ENCODE measurements around the gene ATP6AP2.
"Not testable (repeated sequence)": the region's sequence is repeated elsewhere in the genome, so short reads cannot be mapped to it uniquely, and the experiment has no call there.

ATP6AP2 gene

GRCh38 chrX:40580537-40581335, at the start of gene ATP6AP2:
Gene ATP6AP2, plus strand, starts transcription at chrX:40580970. Its CDS starts 96 bp downstream, at chrX:40581066.
- DNase-seq: peak; percentile 86

GRCh38 chrX:40531056-40531826, 49.5 kb upstream of the ATP6AP2 start:
- no peak for DNase-seq

- DNase-seq: no peak
Observed at GRCh38 chrX:40537310-40537709, 43.5 kb upstream of the ATP6AP2 start.

GRCh38 chrX:40538406-40538805, 42.4 kb upstream of the ATP6AP2 start:
- no peak for DNase-seq

GRCh38 chrX:40539214-40540142, 41.3 kb upstream of the ATP6AP2 start:
- peak; percentile 61 for DNase-seq

GRCh38 chrX:40542208-40542607, 38.6 kb upstream of the ATP6AP2 start:
- DNase-seq: no peak

- DNase-seq: no peak
Observed at GRCh38 chrX:40542972-40543371, 37.8 kb upstream of the ATP6AP2 start.

DNA sequence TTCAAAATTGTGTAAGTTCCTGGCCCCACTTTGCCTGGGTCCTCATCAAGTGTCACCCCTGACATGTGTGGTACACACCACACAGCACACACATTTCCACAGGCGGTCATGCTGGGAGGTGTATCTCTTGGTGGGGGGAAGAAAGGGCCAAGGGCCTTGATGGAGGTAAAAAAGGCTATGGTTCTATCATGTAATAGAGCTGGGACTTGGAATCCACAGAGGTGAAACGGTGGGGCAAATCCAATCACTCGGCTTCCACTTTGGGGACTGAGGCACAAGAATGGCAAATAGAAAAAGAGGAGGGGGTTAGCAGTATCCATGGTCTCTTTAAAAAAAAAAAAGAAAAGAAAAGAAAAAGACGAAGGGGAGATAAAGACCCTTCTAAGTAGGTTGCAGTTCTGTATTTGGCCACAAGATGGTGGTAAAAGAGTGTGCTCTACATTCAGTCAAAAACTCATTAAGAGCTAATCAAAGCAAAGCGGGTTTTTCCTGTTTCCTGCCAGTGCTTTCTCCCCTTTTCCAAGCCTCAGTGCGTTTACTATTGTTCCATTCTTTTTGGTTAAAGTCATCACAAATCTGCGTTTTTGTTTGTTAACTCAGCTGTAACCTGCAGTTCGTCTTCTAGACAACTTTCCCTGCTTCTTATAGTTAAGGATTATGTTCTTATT, 37.0 kb upstream of the ATP6AP2 start:
- DNase-seq: no peak

GRCh38 chrX:40544343-40545266, 36.2 kb upstream of the ATP6AP2 start:
- DNase-seq: no peak

DNA sequence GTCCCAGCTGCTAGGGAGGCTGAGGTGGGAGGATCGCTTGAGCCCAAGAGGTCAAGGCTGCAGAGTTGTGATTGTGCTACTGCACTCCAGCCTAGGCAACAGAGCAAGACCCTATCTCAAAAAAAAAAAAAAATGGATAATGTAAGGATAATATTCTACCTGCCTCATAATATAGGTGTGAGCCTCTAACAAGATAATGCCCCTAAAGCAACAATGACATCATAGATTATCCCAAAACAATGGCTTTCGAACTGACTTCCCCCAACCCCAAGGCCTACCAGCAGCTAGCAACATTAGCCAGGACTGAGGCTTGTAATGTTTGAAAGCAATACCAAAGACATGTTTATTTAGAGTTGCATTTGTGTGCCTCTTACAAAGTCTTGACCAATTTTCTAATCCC, 33.9 kb upstream of the ATP6AP2 start:
- DNase-seq: no peak

GRCh38 chrX:40550066-40550465, 30.7 kb upstream of the ATP6AP2 start:
- no peak for DNase-seq

DNA sequence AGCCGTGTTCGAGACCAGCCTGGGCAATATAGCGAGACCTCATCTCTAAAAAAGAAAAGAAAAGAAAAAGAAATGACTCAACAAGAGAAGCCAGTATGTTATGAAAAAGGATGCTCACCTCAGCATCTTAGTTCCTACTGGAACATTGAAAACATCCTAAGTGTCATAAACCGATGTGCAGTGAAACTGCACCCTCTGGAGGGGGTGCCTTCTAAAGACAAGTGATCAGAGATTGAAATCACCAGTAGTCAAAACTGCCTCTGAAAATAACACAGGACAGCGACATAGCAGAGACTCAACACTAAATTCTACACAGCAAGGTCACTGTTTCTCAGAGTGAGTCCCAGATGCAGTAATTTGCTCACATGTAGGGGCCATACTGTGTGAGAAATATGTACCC, 28.0 kb upstream of the ATP6AP2 start:
- DNase-seq: no peak

GRCh38 chrX:40558590-40558989, 22.2 kb upstream of the ATP6AP2 start:
- no peak for DNase-seq

DNA sequence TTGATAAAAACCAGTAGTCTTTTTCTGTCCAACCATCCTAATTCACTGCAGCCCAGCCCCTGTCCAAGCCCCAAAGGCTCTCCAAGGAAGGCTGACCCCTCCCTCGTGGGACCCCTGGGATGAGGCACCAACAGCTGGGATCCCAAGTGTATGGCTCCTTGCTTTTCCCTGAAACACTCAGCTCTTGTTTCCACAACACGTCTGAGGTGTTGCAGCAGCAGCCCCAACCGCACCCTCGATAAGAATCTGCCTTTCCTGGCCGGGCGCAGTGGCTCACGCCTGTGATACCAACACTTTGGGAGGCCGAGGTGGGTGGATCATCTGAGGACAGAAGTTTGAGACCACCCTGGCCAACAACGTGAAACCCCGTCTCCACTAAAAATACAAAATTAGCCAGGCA, 17.0 kb upstream of the ATP6AP2 start:
- no peak for DNase-seq

GRCh38 chrX:40564447-40564846, 16.3 kb upstream of the ATP6AP2 start:
- DNase-seq: no peak

DNA sequence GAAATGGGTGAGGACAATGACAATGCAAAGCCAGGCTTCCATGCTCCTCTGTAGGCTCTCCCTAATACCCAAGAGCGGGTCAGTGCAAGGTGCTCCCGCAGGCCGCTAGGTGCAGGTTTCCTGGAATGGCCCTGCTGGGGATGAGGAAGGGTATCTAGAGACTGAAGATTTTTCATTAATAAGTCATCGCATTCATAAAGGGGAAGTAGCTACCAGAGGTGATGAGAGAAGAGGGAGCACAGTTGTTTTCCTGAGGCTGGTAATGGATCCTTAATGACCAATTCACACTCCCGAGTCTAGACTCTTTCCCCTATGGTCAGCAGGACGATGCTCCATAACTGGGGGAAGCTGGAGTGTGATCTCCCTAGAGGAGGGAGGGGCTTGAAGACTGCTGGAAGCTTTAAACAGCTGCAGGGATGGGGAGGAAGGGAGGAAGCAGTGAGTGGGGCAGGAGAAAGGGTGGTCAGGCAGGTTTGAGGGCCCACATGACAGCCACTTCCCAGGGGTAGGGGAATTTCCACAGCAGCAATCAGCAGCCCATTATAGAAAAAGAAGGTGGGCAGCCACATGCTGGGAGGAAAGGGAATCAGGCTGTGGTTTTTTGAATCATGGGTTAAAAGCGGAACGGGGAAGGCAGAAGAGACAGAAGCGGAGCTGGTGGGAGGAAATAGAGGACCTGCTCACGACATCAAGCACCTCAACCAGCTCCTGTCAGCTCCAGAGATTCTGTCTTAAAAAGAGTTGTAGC, 10.2 kb upstream of the ATP6AP2 start:
- DNase-seq: no peak

- not testable (repeated sequence) for DNase-seq
Observed at GRCh38 chrX:40571164-40571563, 9.6 kb upstream of the ATP6AP2 start.

GRCh38 chrX:40571600-40571999, 9.2 kb upstream of the ATP6AP2 start:
- DNase-seq: no peak

DNA sequence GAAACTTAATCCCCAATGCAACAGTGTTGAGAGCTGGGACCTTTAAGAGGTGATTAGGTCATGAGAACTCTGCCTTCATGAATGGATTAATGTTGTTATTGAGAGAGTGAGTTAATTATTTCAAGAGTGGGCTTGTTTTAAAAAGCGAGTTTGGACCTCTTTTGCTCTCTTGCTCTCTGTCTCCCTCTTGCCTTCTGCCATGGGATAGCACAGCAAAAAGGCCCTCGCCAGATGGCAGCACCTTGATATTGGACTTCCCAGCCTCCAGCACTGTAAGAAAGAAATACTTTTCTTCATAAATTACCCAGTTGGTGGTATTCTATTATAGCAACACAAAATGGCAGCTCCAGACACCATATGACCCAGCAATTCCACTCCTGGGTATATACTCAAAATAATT, 7.0 kb upstream of the ATP6AP2 start:
- DNase-seq: no peak

DNA sequence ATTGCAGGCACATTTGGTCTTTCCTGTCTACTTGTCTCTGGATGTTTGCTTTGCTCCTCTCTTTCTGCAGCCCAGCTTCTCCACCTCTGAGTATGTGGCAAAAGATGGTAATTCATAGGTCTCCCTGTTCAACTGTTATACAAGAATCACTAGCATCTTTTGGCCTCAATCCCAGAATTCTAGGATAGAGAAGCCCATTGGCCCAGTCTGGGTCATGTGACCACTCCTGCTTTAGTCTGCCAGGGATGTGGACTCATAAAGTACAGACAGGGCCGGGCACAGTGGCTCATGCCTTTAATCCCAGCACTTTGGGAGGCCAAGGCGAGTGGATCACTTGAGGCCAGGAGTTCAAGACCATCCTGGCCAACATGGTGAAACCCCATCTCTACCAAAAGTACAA, 5.4 kb upstream of the ATP6AP2 start:
- DNase-seq: not testable (repeated sequence)

DNA sequence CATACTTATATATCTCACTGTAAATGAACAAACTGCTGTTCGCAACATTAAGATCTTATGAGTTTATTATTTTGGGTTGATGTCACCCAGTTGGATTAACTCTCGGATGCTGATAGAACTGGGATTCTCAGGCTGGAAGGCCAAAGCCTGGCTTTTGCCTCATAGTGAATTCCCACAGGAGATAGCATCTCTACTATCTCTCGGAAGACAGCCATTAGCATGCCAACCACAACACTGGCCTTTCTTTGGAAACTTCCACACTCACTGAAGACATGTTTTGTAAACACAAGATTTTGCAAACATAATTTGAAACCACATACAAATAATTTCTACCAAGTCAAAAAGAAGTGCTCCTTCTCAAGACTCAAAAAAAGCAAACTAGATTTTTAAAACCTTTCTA, 4.5 kb upstream of the ATP6AP2 start:
- no peak for DNase-seq

Measured in activated CD8-positive, alpha-beta memory T cell treated with anti-CD3 and anti-CD28 coated beads, Interleukin-2, amount 50 U/mL, for 4 hours (primary cell).